GM23338 (cell line): ENCODE data around the gene KLHL7. TPM values are rescaled to one million over a fixed set of nuclear protein-coding genes. Genes with fewer than 3 reads are reported as not detected.
A peak's percentile ranks its signal among the peaks of the same experiment; 100 is the strongest.
"Not testable (repeated sequence)": the region's sequence is repeated elsewhere in the genome, so short reads cannot be mapped to it uniquely, and the experiment has no call there.

ENCODE experiments used
- ATAC-seq: fragments of 200-7000 bp; cut with Tn5 transposase; 3 replicates; pipeline ENCODE4 v1.9.1; 2020
- DNase-seq: peaks from one replicate; pipeline ENCODE4 v3.0.0-alpha.2; 2015; ENCODE audit warnings: low spot score
- H2AFZ ChIP-seq: fragments of 200-600 bp; sonication (generic); 2 replicates; pipeline ENCODE4 v1.8.0; 2016; ENCODE audit warnings: antibody characterized with exemption, mild to moderate bottlenecking, moderate library complexity
- H3F3A ChIP-seq: fragments of 200-600 bp; sonication (generic); replicated peaks from 2 replicates; pipeline ENCODE4 v1.8.0; 2017; ENCODE audit warnings: antibody characterized with exemption, mixed run types, low read depth
- H3K27ac ChIP-seq: fragments of 200-600 bp; sonication (generic); 2 replicates; pipeline ENCODE4 v1.6.1; 2016; ENCODE audit warnings: low read depth
- H3K27me3 ChIP-seq: fragments of 200-600 bp; sonication (generic); 2 replicates; pipeline ENCODE4 v1.8.0; 2016; ENCODE audit warnings: mild to moderate bottlenecking, mixed run types, moderate library complexity; ENCODE audit not compliant: insufficient read depth
- H3K36me3 ChIP-seq: fragments of 200-600 bp; sonication (generic); 2 replicates; pipeline ENCODE4 v1.8.0; 2016; ENCODE audit warnings: mild to moderate bottlenecking; ENCODE audit not compliant: insufficient read depth
- H3K4me1 ChIP-seq: fragments of 200-600 bp; sonication (generic); 2 replicates; pipeline ENCODE4 v1.8.0; 2016; ENCODE audit warnings: mild to moderate bottlenecking, moderate library complexity; ENCODE audit not compliant: insufficient read depth
- H3K4me2 ChIP-seq: fragments of 200-600 bp; sonication (generic); 2 replicates; pipeline ENCODE4 v1.7.1; 2017; ENCODE audit warnings: mixed run types
- H3K4me3 ChIP-seq: fragments of 200-600 bp; sonication (generic); 2 replicates; pipeline ENCODE4 v1.6.1; 2016; ENCODE audit warnings: mixed run types
- H3K79me2 ChIP-seq: fragments of 200-600 bp; sonication (generic); replicated peaks from 2 replicates; pipeline ENCODE4 v1.8.0; 2017; ENCODE audit warnings: mild to moderate bottlenecking; ENCODE audit not compliant: insufficient read depth
- H3K9me2 ChIP-seq: fragments of 200-600 bp; sonication (generic); 2 replicates; pipeline ENCODE4 v1.8.0; 2017; ENCODE audit not compliant: insufficient read depth
- H4K20me1 ChIP-seq: fragments of 200-600 bp; sonication (generic); replicated peaks from 2 replicates; pipeline ENCODE4 v1.8.0; 2017; ENCODE audit warnings: mild to moderate bottlenecking; ENCODE audit not compliant: insufficient read depth
- H3K27ac Mint-ChIP-seq: 2 replicates; pipeline ENCODE4 v1.8.0; 2020; ENCODE audit warnings: inconsistent platforms, mild to moderate bottlenecking, moderate library complexity, mixed read lengths
- H3K27me3 Mint-ChIP-seq: 3 replicates; pipeline ENCODE4 v1.8.0; 2022; ENCODE audit warnings: low read depth, mild to moderate bottlenecking, moderate library complexity, mixed read lengths, inconsistent platforms; ENCODE audit not compliant: insufficient read depth, poor library complexity
- H3K36me3 Mint-ChIP-seq: 3 replicates; pipeline ENCODE4 v1.8.0; 2021; ENCODE audit warnings: low read depth, mild to moderate bottlenecking, inconsistent platforms, moderate library complexity, mixed read lengths
- H3K4me1 Mint-ChIP-seq: 3 replicates; pipeline ENCODE4 v1.8.0; 2020; ENCODE audit warnings: mild to moderate bottlenecking, inconsistent platforms, mixed read lengths
- H3K4me3 Mint-ChIP-seq: 3 replicates; pipeline ENCODE4 v1.8.0; 2021; ENCODE audit warnings: moderate library complexity, mild to moderate bottlenecking, inconsistent platforms, mixed read lengths
- H3K9me3 Mint-ChIP-seq: 3 replicates; pipeline ENCODE4 v1.8.0; 2020; ENCODE audit warnings: moderate library complexity, mild to moderate bottlenecking, inconsistent platforms, mixed read lengths
- EZH2 ChIP-seq: fragments of 200-600 bp; sonication (generic); IDR thresholded peaks from one replicate; pipeline ENCODE4 v1.8.0; 2017; ENCODE audit warnings: antibody characterized with exemption, mild to moderate bottlenecking, low read depth; ENCODE audit not compliant: unreplicated experiment
- EZH2phosphoT487 ChIP-seq: fragments of 200-600 bp; sonication (generic); IDR thresholded peaks from one replicate; pipeline ENCODE4 v1.8.1; 2018; ENCODE audit warnings: antibody characterized with exemption; ENCODE audit not compliant: unreplicated experiment
- NANOG ChIP-seq: IDR thresholded peaks from 2 replicates; pipeline ENCODE4 v1.6.1; 2016; ENCODE audit warnings: antibody characterized with exemption, borderline replicate concordance
- REST ChIP-seq: IDR thresholded peaks from one replicate; pipeline ENCODE4 v1.6.1; 2018; ENCODE audit warnings: antibody characterized with exemption; ENCODE audit not compliant: unreplicated experiment
- STAT1 ChIP-seq: IDR thresholded peaks from one replicate; pipeline ENCODE4 v1.6.1; 2016; ENCODE audit warnings: antibody characterized with exemption; ENCODE audit not compliant: unreplicated experiment
- polyA plus RNA-seq: library from polyadenylated mRNA; unstranded; fragments of >200 nt; fragmentation: Nextera tagmentation; extraction: Ambion mirVana; gene quantifications from 2 replicates; pipeline ENCODE4 v1.2.1, GENCODE V29; 2016
- total RNA-seq: library from RNA; depleted of rRNA; stranded (reverse); fragments of >200 nt; shearing (Covaris generic); gene quantifications from 2 replicates; pipeline ENCODE4 v1.2.3, GENCODE V29; 2014

Gene KLHL7
- total and polyA plus RNA-seq, 2 experiments from 2014 or later, result 92.5 to 119 TPM

DNA sequence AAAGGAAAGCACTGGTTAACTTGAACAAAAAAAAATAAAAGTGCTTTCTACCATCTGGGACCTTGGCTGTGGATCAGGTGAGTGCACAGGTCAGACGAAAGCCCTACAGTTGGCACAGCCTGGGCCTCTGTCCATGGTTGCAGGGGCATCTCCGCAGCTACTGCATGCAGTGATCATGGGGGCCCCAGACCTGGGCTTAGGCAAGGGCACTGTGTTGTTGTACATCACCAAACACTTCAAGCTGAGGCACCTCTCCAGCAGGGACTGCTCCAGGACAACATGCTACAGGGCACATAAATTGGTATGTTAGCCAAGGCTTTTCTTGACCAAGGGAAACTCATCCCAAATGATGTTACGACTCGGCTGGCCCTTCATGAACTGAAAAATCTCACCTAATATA, 23.5 kb downstream of the KLHL7 start:
- Mint-ChIP-seq H3K4me1 (peaks cover 3% of the 10 kb centered on the region; the same call in 1 of the 3 replicates), H3K9me3 (peaks cover 4% of the 10 kb centered on the region; the same call in 1 of the 3 replicates), H3K4me3 (no peak overlapping the region), H3K27me3 (no peaks in the 10 kb centered on the region), H3K36me3 (peaks cover 73% of the 10 kb centered on the region), H3K27ac (no peak overlapping the region)
- Histone ChIP-seq H3K79me2 (peaks cover 5% of the 10 kb centered on the region; the same call in 1 of the 2 replicates), H3K4me3 (no peak overlapping the region), H3K27me3 (no peaks in the 10 kb centered on the region), H3F3A (no peaks in the 10 kb centered on the region), H3K36me3 (peaks cover 12% of the 10 kb centered on the region; the same call in 1 of the 2 replicates), H3K9me2 (no peaks in the 10 kb centered on the region), H3K4me2 (no peak overlapping the region), H3K4me1 (no peaks in the 10 kb centered on the region), H2AFZ (no peak overlapping the region), H3K27ac (no peak overlapping the region), H4K20me1 (no peaks in the 10 kb centered on the region; the same call in 1 of the 2 replicates)
- DNase-seq (no peak), ATAC-seq (no peak)
- TF ChIP-seq REST (peak; percentile 32), EZH2phosphoT487 (no peak)

DNA sequence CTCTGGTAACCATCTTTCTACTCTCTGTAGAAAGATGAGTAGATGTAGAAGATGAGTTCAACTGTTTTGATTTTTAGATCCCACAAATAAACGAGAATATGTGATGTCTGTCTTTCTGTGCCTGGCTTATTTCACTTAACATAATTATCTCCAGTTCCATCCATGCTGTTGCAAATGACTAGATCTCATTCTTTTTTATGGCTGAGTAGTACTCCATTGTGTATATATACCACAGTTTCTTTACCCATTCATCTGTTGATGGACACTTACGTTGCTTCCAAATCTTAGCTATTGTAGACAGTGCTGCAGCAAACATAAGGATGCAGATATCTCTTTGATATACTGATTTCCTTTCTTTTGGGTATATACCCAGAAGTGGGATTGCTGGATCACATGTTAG, 26.2 kb downstream of the KLHL7 start:
- H3K27me3 Mint-ChIP-seq, H4K20me1 ChIP-seq, H3K4me1 ChIP-seq, DNase-seq, H3K4me3 Mint-ChIP-seq, H3K79me2 ChIP-seq, H3K9me3 Mint-ChIP-seq, H3K4me3 ChIP-seq, H2AFZ ChIP-seq, H3K4me2 ChIP-seq, H3K27ac ChIP-seq, H3K27ac Mint-ChIP-seq, H3K36me3 ChIP-seq, ATAC-seq, H3F3A ChIP-seq, H3K27me3 ChIP-seq, H3K9me2 ChIP-seq: not testable (repeated sequence)
- peaks cover 18% of the 10 kb centered on the region for H3K4me1 Mint-ChIP-seq
- peaks cover 51% of the 10 kb centered on the region for H3K36me3 Mint-ChIP-seq

GRCh38 chr7:23133797-23134196, 28.2 kb downstream of the KLHL7 start:
- DNase-seq (no peak), ATAC-seq (no peak)
- Histone ChIP-seq H3K4me2 (no peak overlapping the region), H3K4me1 (no peaks in the 10 kb centered on the region), H3K36me3 (no peaks in the 10 kb centered on the region; the same call in 1 of the 2 replicates), H3K27ac (peak overlapping the region; percentile 2; the same call in 1 of the 2 replicates), H2AFZ (no peak overlapping the region), H3K4me3 (no peak overlapping the region), H3F3A (no peaks in the 10 kb centered on the region), H4K20me1 (no peaks in the 10 kb centered on the region; the same call in 1 of the 2 replicates), H3K9me2 (no peaks in the 10 kb centered on the region), H3K79me2 (peaks cover 7% of the 10 kb centered on the region; the same call in 1 of the 2 replicates), H3K27me3 (no peaks in the 10 kb centered on the region)
- Mint-ChIP-seq H3K36me3 (peaks cover 31% of the 10 kb centered on the region), H3K27me3 (peaks cover 2% of the 10 kb centered on the region), H3K4me3 (no peak overlapping the region), H3K4me1 (peaks cover 18% of the 10 kb centered on the region), H3K27ac (no peak overlapping the region), H3K9me3 (peaks cover 4% of the 10 kb centered on the region; the same call in 1 of the 3 replicates)
- TF ChIP-seq NANOG, result no peak
- no peak for TF ChIP-seq EZH2
- TF ChIP-seq STAT1, result no peak
